ENCODE measurements around the gene ROCK2.

Gene ROCK2

DNA sequence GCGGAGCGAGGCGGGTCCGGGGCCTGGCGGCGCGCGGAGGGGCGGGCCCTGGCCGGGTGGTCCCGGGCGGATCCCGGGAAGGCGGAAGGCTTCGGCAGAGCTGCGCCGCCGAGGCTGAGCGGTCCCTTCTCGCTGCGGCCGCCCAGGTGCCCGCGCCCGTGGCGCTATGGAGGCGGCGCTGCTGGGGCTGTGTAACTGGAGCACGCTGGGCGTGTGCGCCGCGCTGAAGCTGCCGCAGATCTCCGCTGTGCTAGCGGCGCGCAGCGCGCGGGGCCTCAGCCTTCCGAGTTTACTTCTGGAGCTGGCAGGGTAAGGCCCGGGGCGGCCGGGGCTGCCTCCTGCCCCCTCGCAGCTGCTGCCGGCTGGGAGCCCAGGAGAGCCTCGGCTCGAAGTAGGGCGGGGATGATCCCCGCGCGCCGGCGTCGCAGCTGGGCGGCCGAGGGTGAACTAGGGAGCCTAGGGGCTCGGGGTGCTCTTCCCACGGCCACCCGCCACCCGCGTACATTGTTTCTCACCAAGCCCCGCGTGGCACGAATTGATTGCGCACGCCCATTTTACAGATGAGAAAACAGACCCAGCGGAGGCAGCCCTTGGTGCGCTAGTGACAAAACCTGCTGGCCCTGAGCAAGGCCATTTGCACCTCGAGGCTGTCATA lies 188.9 kb downstream of the ROCK2 start, which contains the start of gene SLC66A3 (continued):
- TF ChIP-seq, protein P1, sequence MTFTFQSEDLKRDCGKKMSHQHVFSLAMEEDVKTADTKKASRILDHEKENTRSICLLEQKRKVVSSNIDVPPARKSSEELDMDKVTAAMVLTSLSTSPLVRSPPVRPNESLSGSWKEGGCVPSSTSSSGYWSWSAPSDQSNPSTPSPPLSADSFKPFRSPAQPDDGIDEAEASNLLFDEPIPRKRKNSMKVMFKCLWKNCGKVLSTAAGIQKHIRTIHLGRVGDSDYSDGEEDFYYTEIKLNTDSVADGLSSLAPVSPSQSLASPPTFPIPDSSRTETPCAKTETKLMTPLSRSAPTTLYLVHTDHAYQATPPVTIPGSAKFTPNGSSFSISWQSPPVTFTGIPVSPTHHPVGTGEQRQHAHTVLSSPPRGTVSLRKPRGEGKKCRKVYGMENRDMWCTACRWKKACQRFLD (tag by site-specific recombination; IDR thresholded peaks at IDR 0.05): no peak
- TF ChIP-seq, protein P2, sequence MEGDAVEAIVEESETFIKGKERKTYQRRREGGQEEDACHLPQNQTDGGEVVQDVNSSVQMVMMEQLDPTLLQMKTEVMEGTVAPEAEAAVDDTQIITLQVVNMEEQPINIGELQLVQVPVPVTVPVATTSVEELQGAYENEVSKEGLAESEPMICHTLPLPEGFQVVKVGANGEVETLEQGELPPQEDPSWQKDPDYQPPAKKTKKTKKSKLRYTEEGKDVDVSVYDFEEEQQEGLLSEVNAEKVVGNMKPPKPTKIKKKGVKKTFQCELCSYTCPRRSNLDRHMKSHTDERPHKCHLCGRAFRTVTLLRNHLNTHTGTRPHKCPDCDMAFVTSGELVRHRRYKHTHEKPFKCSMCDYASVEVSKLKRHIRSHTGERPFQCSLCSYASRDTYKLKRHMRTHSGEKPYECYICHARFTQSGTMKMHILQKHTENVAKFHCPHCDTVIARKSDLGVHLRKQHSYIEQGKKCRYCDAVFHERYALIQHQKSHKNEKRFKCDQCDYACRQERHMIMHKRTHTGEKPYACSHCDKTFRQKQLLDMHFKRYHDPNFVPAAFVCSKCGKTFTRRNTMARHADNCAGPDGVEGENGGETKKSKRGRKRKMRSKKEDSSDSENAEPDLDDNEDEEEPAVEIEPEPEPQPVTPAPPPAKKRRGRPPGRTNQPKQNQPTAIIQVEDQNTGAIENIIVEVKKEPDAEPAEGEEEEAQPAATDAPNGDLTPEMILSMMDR (tag by site-specific recombination; IDR thresholded peaks at IDR 0.05): peak; percentile 85
- 0 out of 2 replicates have a peak, but pooled peaks have one; percentile 36 for TF ChIP-seq ZEB2 (tag by site-specific recombination; IDR thresholded peaks at IDR 0.05)
- no peak for TF ChIP-seq RBAK (tag by site-specific recombination; IDR thresholded peaks at IDR 0.05)
- peak; percentile 28; the same call in 1 of the 2 replicates for TF ChIP-seq GLIS1 (tag by site-specific recombination; IDR thresholded peaks at IDR 0.05)
- TF ChIP-seq KLF16 (tag by site-specific recombination; IDR thresholded peaks at IDR 0.05): no peak
- TF ChIP-seq ZNF37A (tag by site-specific recombination; IDR thresholded peaks at IDR 0.05): no peak
- TF ChIP-seq ZNF561 (tag by site-specific recombination; IDR thresholded peaks at IDR 0.05; ENCODE audit: borderline replicate concordance): 0 out of 2 replicates have a peak, but pooled peaks have one; percentile 37
- TF ChIP-seq GLIS2 (tag by site-specific recombination; IDR thresholded peaks at IDR 0.05): peak; percentile 39; the same call in 1 of the 2 replicates
- TF ChIP-seq ZNF645 (tag by site-specific recombination; IDR thresholded peaks at IDR 0.05): no peak
- peak; percentile 41; the same call in 1 of the 2 replicates for TF ChIP-seq PATZ1 (tag by site-specific recombination; IDR thresholded peaks at IDR 0.05)
- peak; percentile 20; the same call in 1 of the 2 replicates for TF ChIP-seq KLF9 (tag by site-specific recombination; IDR thresholded peaks at IDR 0.05; ENCODE audit: low read depth)
- no peak for TF ChIP-seq ZNF843 (tag by site-specific recombination; IDR thresholded peaks at IDR 0.05)
- peak; percentile 69; the same call in 1 of the 2 replicates for TF ChIP-seq ZNF660 (tag by site-specific recombination; IDR thresholded peaks at IDR 0.05)
- peak; percentile 57; the same call in 1 of the 2 replicates for TF ChIP-seq ZNF76 (tag by site-specific recombination; IDR thresholded peaks at IDR 0.05; ENCODE audit: borderline replicate concordance, low read depth)
- peak; percentile 53 for TF ChIP-seq ZNF341 (tag by site-specific recombination; IDR thresholded peaks at IDR 0.05; ENCODE audit: low read depth)
- TF ChIP-seq, protein P3, sequence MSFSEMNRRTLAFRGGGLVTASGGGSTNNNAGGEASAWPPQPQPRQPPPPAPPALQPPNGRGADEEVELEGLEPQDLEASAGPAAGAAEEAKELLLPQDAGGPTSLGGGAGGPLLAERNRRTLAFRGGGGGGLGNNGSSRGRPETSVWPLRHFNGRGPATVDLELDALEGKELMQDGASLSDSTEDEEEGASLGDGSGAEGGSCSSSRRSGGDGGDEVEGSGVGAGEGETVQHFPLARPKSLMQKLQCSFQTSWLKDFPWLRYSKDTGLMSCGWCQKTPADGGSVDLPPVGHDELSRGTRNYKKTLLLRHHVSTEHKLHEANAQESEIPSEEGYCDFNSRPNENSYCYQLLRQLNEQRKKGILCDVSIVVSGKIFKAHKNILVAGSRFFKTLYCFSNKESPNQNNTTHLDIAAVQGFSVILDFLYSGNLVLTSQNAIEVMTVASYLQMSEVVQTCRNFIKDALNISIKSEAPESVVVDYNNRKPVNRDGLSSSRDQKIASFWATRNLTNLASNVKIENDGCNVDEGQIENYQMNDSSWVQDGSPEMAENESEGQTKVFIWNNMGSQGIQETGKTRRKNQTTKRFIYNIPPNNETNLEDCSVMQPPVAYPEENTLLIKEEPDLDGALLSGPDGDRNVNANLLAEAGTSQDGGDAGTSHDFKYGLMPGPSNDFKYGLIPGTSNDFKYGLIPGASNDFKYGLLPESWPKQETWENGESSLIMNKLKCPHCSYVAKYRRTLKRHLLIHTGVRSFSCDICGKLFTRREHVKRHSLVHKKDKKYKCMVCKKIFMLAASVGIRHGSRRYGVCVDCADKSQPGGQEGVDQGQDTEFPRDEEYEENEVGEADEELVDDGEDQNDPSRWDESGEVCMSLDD (tag by site-specific recombination; IDR thresholded peaks at IDR 0.05): no peak
- no peak for TF ChIP-seq ZNF174 (tag by site-specific recombination; IDR thresholded peaks at IDR 0.05)
- peak; percentile 69 for TF ChIP-seq ZNF600 (tag by site-specific recombination; IDR thresholded peaks at IDR 0.05)
- no peak for TF ChIP-seq SCRT1 (tag by site-specific recombination; IDR thresholded peaks at IDR 0.05; ENCODE audit: borderline replicate concordance)
- no peak for TF ChIP-seq INSM2 (tag by site-specific recombination; IDR thresholded peaks at IDR 0.05)
- no peak for TF ChIP-seq ZFP3 (tag by site-specific recombination; IDR thresholded peaks at IDR 0.05; ENCODE audit: low read depth)
- 0 out of 2 replicates have a peak, but pooled peaks have one; percentile 49 for TF ChIP-seq ZSCAN30 (tag by site-specific recombination; IDR thresholded peaks at IDR 0.05)
- peak; percentile 42; the same call in 1 of the 2 replicates for TF ChIP-seq ZFHX2 (tag by site-specific recombination; conservative IDR thresholded peaks at IDR 0.05)
- TF ChIP-seq ZNF146 (tag by site-specific recombination; IDR thresholded peaks at IDR 0.05): no peak
- no peak for TF ChIP-seq ZBTB21 (tag by site-specific recombination; IDR thresholded peaks at IDR 0.05)
- 0 out of 2 replicates have a peak, but pooled peaks have one; percentile 42 for TF ChIP-seq ZNF121 (tag by site-specific recombination; IDR thresholded peaks at IDR 0.05)
- 0 out of 2 replicates have a peak, but pooled peaks have one; percentile 29 for TF ChIP-seq KLF10 (tag by site-specific recombination; IDR thresholded peaks at IDR 0.05)

Measured in HEK293 (cell line).